ENCODE data around the gene ERBB4.

DNA sequence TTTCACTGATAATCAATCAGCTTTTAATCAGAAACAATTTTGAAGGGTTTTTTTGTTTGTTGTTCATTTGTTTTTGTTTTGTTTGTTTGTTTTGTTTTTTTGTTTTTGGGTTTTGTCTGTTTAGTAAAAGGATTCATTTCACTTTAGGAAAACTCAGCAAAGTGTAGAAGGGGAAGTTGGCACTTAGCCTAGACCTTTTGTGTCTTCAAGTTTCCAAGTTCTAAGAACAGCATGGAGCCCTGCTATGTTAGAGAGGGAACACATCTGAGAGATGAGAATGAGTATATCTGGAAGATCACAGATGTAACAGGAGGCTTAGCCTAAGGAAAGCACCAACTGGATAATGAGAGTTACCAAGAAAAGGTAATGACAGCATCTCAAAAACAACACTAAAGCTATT, 501.5 kb downstream of the ERBB4 start:
- TF ChIP-seq, protein P1, sequence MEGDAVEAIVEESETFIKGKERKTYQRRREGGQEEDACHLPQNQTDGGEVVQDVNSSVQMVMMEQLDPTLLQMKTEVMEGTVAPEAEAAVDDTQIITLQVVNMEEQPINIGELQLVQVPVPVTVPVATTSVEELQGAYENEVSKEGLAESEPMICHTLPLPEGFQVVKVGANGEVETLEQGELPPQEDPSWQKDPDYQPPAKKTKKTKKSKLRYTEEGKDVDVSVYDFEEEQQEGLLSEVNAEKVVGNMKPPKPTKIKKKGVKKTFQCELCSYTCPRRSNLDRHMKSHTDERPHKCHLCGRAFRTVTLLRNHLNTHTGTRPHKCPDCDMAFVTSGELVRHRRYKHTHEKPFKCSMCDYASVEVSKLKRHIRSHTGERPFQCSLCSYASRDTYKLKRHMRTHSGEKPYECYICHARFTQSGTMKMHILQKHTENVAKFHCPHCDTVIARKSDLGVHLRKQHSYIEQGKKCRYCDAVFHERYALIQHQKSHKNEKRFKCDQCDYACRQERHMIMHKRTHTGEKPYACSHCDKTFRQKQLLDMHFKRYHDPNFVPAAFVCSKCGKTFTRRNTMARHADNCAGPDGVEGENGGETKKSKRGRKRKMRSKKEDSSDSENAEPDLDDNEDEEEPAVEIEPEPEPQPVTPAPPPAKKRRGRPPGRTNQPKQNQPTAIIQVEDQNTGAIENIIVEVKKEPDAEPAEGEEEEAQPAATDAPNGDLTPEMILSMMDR (conservative IDR thresholded peaks at IDR 0.05; ENCODE audit: low read depth, low read length): no peak
- no peak for TF ChIP-seq EZH2 (IDR thresholded peaks at IDR 0.05; ENCODE audit: borderline replicate concordance, low read depth, low read length, poor library complexity, severe bottlenecking)
